HCT116 (cell line): ENCODE measurements around the gene LRRC73. TPM values are rescaled to one million over a fixed set of nuclear protein-coding genes. Genes with fewer than 3 reads are reported as not detected.

ENCODE experiments used
- ATAC-seq: fragments of 200-7000 bp; cut with Tn5 transposase; 2 replicates; pipeline ENCODE4 v1.9.1; 2020; ENCODE audit warnings: mild to moderate bottlenecking, moderate library complexity
- BruUV-seq: library from RNA; stranded (reverse); fragments of 400-500 nt; replicated peaks from 2 replicates; lab custom pipeline; 2021; lab: Mats Ljungman, UMichigan
- CTCF ChIA-PET: fragments of 300-600 bp; sonication (Branson Sonifier 250); formaldehyde crosslinking; loops from one replicate; lab custom pipeline; 2021; ENCODE audit warnings: antibody characterized with exemption; lab: Charles Lee
- POLR2A ChIA-PET: fragments of 300-600, 350-600 bp; sonication (Branson Sonifier 250); formaldehyde crosslinking; loops from one replicate; lab custom pipeline; 2021; ENCODE audit warnings: antibody characterized with exemption; lab: Charles Lee
- RAD21 ChIA-PET, 2 experiments: fragments of 300-600 bp; sonication (Branson Sonifier 250); formaldehyde crosslinking; loops; one replicate each; lab custom pipeline; 2023; ENCODE audit warnings: low total read pairs in 2 of 2; ENCODE audit not compliant: uncharacterized antibody in 2 of 2, unreplicated experiment in 2 of 2, low non-redundant PET in 1 of 2; lab: Charles Lee
- DNase-seq: peaks from one replicate; pipeline ENCODE4 v3.0.0-alpha.2; 2010; ENCODE audit warnings: low read depth, low spot score
- H2AFZ ChIP-seq: fragments of 200-600 bp; shearing (Covaris generic), sonication (generic); 2 replicates; pipeline ENCODE4 v1.6.1; 2017; ENCODE audit warnings: low read depth, mixed run types, mixed read lengths, antibody characterized with exemption, low read length; ENCODE audit not compliant: poor library complexity, severe bottlenecking
- H3K27ac ChIP-seq: 2 replicates; pipeline ENCODE4 v1.5.1; 2012; ENCODE audit warnings: low read depth, low read length
- H3K27me3 ChIP-seq: fragments of 200-600 bp; sonication (generic); 2 replicates; pipeline ENCODE4 v1.6.1; 2016; ENCODE audit warnings: mixed run types, low read length, mixed read lengths; ENCODE audit not compliant: insufficient read depth
- H3K36me3 ChIP-seq, 2 experiments: fragments of 200-500 bp in 1 of 2; fragments of 200-600 bp in 1 of 2; sonication (Bioruptor generic) in 1 of 2; sonication (generic) in 1 of 2; 2 replicates each; pipeline versions ENCODE4 v1.5.1 to v1.6.1; 2014 to 2016; ENCODE audit warnings: low read length in 2 of 2, inconsistent platforms in 1 of 2, mixed read lengths in 1 of 2, mixed run types in 1 of 2; ENCODE audit not compliant: insufficient read depth in 2 of 2, control insufficient read depth in 1 of 2
- H3K4me1 ChIP-seq, 2 experiments: fragments of 200-600 bp in 1 of 2; sonication (generic) in 1 of 2; 2 replicates each; pipeline versions ENCODE4 v1.5.1 to v1.6.1; 2012 to 2017; ENCODE audit warnings: low read length in 2 of 2, inconsistent platforms in 1 of 2, mild to moderate bottlenecking in 1 of 2, mixed read lengths in 1 of 2, mixed run types in 1 of 2, moderate library complexity in 1 of 2; ENCODE audit not compliant: insufficient read depth in 2 of 2, control insufficient read depth in 1 of 2
- H3K4me2 ChIP-seq: fragments of 200-600 bp; sonication (generic); 2 replicates; pipeline ENCODE4 v1.6.1; 2017; ENCODE audit warnings: mixed run types, low read length, mixed read lengths
- H3K4me3 ChIP-seq, 2 experiments: fragments of 200-600 bp in 1 of 2; sonication (generic) in 1 of 2; replicated peaks in 1 of 2; 2 replicates each; pipeline ENCODE4 v1.5.1; 2011 to 2016; ENCODE audit warnings: low read length in 2 of 2, control low read depth in 1 of 2, low read depth in 1 of 2, mild to moderate bottlenecking in 1 of 2, mixed read lengths in 1 of 2, mixed run types in 1 of 2
- H3K79me2 ChIP-seq: fragments of 200-600 bp; sonication (generic); 2 replicates; pipeline ENCODE4 v1.6.1; 2017; ENCODE audit warnings: mild to moderate bottlenecking, mixed run types, low read length, moderate library complexity, mixed read lengths; ENCODE audit not compliant: insufficient read depth
- H3K9ac ChIP-seq: fragments of 200-600 bp; sonication (generic); 2 replicates; pipeline ENCODE4 v1.6.1; 2016; ENCODE audit warnings: low read length, mixed read lengths
- H3K9me2 ChIP-seq: fragments of 200-600 bp; sonication (generic), shearing (Covaris generic); 2 replicates; pipeline ENCODE4 v1.6.1; 2017; ENCODE audit warnings: mixed run types, mild to moderate bottlenecking, moderate library complexity; ENCODE audit not compliant: insufficient read depth
- H3K9me3 ChIP-seq, 2 experiments: fragments of 200-500 bp in 1 of 2; fragments of 200-600 bp in 1 of 2; sonication (Bioruptor generic) in 1 of 2; sonication (generic) in 1 of 2; 2 replicates each; pipeline ENCODE4 v1.6.1; 2014 to 2017; ENCODE audit warnings: low read length in 2 of 2, mixed read lengths in 2 of 2, inconsistent platforms in 1 of 2, low read depth in 1 of 2, mild to moderate bottlenecking in 1 of 2, mixed run types in 1 of 2, moderate library complexity in 1 of 2; ENCODE audit not compliant: control insufficient read depth in 1 of 2, insufficient read depth in 1 of 2
- H4K20me1 ChIP-seq: fragments of 200-600 bp; sonication (generic), shearing (Covaris generic); 2 replicates; pipeline ENCODE4 v1.6.1; 2017; ENCODE audit warnings: mixed run types, mild to moderate bottlenecking, moderate library complexity; ENCODE audit not compliant: insufficient read depth
- EGR1 ChIP-seq: IDR thresholded peaks from 2 replicates; pipeline ENCODE4 v1.6.1; 2012; ENCODE audit warnings: low read depth
- ELF1 ChIP-seq: IDR thresholded peaks from 2 replicates; pipeline ENCODE4 v1.6.1; 2012; ENCODE audit warnings: low read depth, borderline replicate concordance
- EZH2 ChIP-seq: fragments of 200-600 bp; sonication (generic); IDR thresholded peaks from 2 replicates; pipeline ENCODE4 v1.6.1; 2017; ENCODE audit warnings: antibody characterized with exemption, mixed run types
- JUND ChIP-seq: IDR thresholded peaks from 2 replicates; pipeline ENCODE4 v1.6.1; 2012
- POLR2A ChIP-seq: IDR thresholded peaks from 2 replicates; pipeline ENCODE4 v1.7.0; 2011; ENCODE audit warnings: borderline replicate concordance; ENCODE audit not compliant: insufficient read depth, insufficient read length; ENCODE audit errors: extremely low read depth
- POLR2AphosphoS5 ChIP-seq: IDR thresholded peaks from 2 replicates; pipeline ENCODE4 v1.6.1; 2011; ENCODE audit warnings: mild to moderate bottlenecking, low read depth, low read length, moderate library complexity
- SIN3A ChIP-seq: IDR thresholded peaks from 2 replicates; pipeline ENCODE4 v1.6.1; 2012; ENCODE audit warnings: low read depth
- SP1 ChIP-seq: IDR thresholded peaks from 2 replicates; pipeline ENCODE4 v1.6.1; 2012; ENCODE audit warnings: low read depth
- SRF ChIP-seq: IDR thresholded peaks from 2 replicates; pipeline ENCODE4 v1.6.1; 2012; ENCODE audit warnings: low read depth
- intact Hi-C: fragments of 100-400 bp; cut with micrococcal nuclease; formaldehyde crosslinking; loops from 2 replicates; pipeline ENCODE4 v1.10.0; 2022
- total RNA-seq: library from RNA; stranded (reverse); gene quantifications from one replicate; pipeline ENCODE4 v1.2.1, GENCODE V29; 2021; ENCODE audit not compliant: unreplicated experiment
- TF ChIP-seq, protein P1 (sequence below): IDR thresholded peaks from 2 replicates; pipeline ENCODE4 v1.6.1; 2012; ENCODE audit warnings: low read depth
- TF ChIP-seq, protein P2 (sequence below), 3 experiments: fragments of 200-600 bp in 1 of 3; sonication (generic) in 1 of 3; IDR thresholded peaks in 2 of 3; conservative IDR thresholded peaks in 1 of 3; 2 replicates each; pipeline ENCODE4 v1.5.1; 2012 to 2017; ENCODE audit warnings: low read depth in 2 of 3, low read length in 2 of 3, antibody characterized with exemption in 1 of 3, borderline replicate concordance in 1 of 3, control low read depth in 1 of 3, mild to moderate bottlenecking in 1 of 3, mixed read lengths in 1 of 3, mixed run types in 1 of 3, moderate library complexity in 1 of 3; ENCODE audit not compliant: insufficient read depth in 1 of 3
- TF ChIP-seq, protein P3 (sequence below): IDR thresholded peaks from 2 replicates; pipeline ENCODE4 v1.6.1; 2012

Gene LRRC73
- total RNA-seq, 1 experiment from 2014 or later, result 1.2 TPM

DNA sequence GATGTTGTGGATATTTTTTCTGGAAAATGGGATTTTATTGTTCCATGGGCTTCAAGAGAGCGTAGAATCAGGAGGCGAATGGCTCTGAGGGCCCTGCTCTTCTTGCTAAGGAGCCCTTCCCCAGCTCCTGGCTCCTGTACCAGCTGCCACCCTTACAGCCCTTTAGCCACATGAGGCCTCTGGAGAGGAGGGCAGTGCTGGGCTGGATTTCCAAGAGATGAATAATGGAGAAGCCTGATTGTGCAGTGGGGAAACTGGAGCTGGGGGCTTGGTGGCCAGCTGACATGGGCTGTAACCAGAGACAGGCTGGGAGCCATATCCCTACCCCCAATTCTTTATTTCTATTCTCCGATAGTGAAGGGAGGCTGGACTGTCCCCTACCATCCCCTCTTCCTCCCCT is 9.2 kb downstream of the LRRC73 start (continued):
- TF ChIP-seq, protein P1, sequence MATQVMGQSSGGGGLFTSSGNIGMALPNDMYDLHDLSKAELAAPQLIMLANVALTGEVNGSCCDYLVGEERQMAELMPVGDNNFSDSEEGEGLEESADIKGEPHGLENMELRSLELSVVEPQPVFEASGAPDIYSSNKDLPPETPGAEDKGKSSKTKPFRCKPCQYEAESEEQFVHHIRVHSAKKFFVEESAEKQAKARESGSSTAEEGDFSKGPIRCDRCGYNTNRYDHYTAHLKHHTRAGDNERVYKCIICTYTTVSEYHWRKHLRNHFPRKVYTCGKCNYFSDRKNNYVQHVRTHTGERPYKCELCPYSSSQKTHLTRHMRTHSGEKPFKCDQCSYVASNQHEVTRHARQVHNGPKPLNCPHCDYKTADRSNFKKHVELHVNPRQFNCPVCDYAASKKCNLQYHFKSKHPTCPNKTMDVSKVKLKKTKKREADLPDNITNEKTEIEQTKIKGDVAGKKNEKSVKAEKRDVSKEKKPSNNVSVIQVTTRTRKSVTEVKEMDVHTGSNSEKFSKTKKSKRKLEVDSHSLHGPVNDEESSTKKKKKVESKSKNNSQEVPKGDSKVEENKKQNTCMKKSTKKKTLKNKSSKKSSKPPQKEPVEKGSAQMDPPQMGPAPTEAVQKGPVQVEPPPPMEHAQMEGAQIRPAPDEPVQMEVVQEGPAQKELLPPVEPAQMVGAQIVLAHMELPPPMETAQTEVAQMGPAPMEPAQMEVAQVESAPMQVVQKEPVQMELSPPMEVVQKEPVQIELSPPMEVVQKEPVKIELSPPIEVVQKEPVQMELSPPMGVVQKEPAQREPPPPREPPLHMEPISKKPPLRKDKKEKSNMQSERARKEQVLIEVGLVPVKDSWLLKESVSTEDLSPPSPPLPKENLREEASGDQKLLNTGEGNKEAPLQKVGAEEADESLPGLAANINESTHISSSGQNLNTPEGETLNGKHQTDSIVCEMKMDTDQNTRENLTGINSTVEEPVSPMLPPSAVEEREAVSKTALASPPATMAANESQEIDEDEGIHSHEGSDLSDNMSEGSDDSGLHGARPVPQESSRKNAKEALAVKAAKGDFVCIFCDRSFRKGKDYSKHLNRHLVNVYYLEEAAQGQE, result no peak
- TF ChIP-seq ELF1, result no peak
- TF ChIP-seq EGR1, result no peak
- TF ChIP-seq, protein P2, sequence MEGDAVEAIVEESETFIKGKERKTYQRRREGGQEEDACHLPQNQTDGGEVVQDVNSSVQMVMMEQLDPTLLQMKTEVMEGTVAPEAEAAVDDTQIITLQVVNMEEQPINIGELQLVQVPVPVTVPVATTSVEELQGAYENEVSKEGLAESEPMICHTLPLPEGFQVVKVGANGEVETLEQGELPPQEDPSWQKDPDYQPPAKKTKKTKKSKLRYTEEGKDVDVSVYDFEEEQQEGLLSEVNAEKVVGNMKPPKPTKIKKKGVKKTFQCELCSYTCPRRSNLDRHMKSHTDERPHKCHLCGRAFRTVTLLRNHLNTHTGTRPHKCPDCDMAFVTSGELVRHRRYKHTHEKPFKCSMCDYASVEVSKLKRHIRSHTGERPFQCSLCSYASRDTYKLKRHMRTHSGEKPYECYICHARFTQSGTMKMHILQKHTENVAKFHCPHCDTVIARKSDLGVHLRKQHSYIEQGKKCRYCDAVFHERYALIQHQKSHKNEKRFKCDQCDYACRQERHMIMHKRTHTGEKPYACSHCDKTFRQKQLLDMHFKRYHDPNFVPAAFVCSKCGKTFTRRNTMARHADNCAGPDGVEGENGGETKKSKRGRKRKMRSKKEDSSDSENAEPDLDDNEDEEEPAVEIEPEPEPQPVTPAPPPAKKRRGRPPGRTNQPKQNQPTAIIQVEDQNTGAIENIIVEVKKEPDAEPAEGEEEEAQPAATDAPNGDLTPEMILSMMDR (IDR thresholded peaks at IDR 0.05 in 2 of 3, conservative IDR thresholded peaks at IDR 0.05 in 1 of 3; ENCODE audit: borderline replicate concordance in 1 of 3, insufficient read depth in 1 of 3, low read depth in 2 of 3, low read length in 2 of 3), result no peak
- TF ChIP-seq POLR2A, result no peak
- TF ChIP-seq, protein P3, sequence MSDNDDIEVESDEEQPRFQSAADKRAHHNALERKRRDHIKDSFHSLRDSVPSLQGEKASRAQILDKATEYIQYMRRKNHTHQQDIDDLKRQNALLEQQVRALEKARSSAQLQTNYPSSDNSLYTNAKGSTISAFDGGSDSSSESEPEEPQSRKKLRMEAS, result no peak

DNA sequence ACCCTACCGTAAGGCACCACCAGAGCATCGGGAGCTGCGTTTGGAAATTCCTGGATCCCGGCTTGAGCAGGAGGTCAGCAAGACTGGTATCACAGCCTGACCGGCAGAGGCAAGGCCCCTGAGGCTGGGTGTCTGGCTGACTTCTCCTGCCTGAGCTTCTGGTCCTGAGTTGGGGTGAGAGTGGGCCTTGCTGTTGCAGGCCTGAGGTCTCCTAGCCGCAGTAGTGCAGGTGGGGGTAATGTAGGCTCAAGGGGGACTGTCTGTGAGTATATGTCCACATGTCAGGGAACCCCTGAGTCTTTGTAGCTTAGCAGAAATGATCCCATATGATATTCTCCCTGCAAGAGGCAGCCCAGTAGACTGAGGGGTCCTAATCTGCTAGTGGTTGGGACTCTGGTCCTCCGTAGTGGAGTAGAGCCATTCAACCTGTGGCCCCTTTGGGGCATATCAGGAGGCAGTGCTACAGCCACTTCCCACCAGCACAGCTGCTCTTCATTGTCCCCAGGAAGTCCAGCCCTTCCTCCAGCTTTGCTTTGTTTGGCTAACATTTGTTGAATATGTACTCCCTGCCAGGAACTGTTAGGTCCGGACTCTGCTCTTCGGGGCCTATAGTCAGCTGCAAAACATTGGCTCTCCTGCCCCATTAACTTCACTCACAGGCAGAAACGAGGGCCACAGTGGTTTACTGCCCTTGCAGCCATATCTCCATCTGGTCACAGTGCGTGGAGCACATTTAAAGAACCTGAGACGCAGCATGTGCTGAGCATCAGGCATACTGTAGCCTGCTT is 10.9 kb downstream of the LRRC73 start:
- POLR2A ChIA-PET, result no interaction called here
- no TSS peak for BruUV-seq
- RAD21 ChIA-PET, result no interaction called here
- no peaks in the 10 kb centered on the region for H3K9me2 ChIP-seq
- ATAC-seq (no peak), DNase-seq (no peak)
- H3K9ac ChIP-seq, result no peak overlapping the region
- no peak overlapping the region for H2AFZ ChIP-seq
- no peaks in the 10 kb centered on the region for H4K20me1 ChIP-seq
- intact Hi-C loops, result loop anchor here (5.0 kb wide), 1 partner anchor 597 kb away; no protein-coding TSS in a partner anchor
- H3K4me3 ChIP-seq, result no peak overlapping the region
- CTCF ChIA-PET, result no interaction called here
- no peaks in the 10 kb centered on the region for H3K27me3 ChIP-seq
- H3K4me2 ChIP-seq, result no peak overlapping the region
- H3K9me3 ChIP-seq, result no peaks in the 10 kb centered on the region
- peaks cover 25 to 31% of the 10 kb centered on the region in 2 experiments for H3K4me1 ChIP-seq
- H3K27ac ChIP-seq, result no peak overlapping the region
- peaks cover 11 to 43% of the 10 kb centered on the region in 2 experiments; a peak in 3 of 4 replicates for H3K36me3 ChIP-seq
- H3K79me2 ChIP-seq, result peaks cover 30% of the 10 kb centered on the region
- TF ChIP-seq, protein P3, result no peak
- no peak for TF ChIP-seq JUND
- no peak for TF ChIP-seq SP1
- TF ChIP-seq, protein P1, result no peak
- TF ChIP-seq SRF, result no peak
- TF ChIP-seq POLR2AphosphoS5, result no peak
- no peak for TF ChIP-seq SIN3A
- no peak for TF ChIP-seq EZH2
